SK-N-SH (cell line): ENCODE data around the gene HAUS7. TPM values are rescaled to one million over a fixed set of nuclear protein-coding genes. Genes with fewer than 3 reads are reported as not detected.

Experiments
- CTCF ChIA-PET: fragments of 300-600, 350-600 bp; formaldehyde crosslinking; extraction: SDS; loops from one replicate; lab custom pipeline; 2021; lab: Yijun Ruan, JAX
- POLR2A ChIA-PET: fragments of 350-600 bp; sonication (Branson Sonifier 250); formaldehyde crosslinking; extraction: SDS; loops from one replicate; lab custom pipeline; 2020; ENCODE audit warnings: antibody characterized with exemption, inconsistent platforms; lab: Yijun Ruan, JAX
- DNase-seq: peaks from one replicate; pipeline ENCODE4 v3.0.0; 2012
- H2AFZ ChIP-seq: fragments of 200-600 bp; sonication (generic); 2 replicates; pipeline ENCODE4 v1.8.1; 2016; ENCODE audit warnings: antibody characterized with exemption, mild to moderate bottlenecking, low read depth
- H3F3A ChIP-seq: fragments of 200-600 bp; sonication (generic); replicated peaks from 2 replicates; pipeline ENCODE3; 2016; ENCODE audit warnings: antibody characterized with exemption, mild to moderate bottlenecking; ENCODE audit not compliant: insufficient read depth
- H3K27ac ChIP-seq, 2 experiments: fragments of 200-500 bp in 1 of 2; fragments of 200-600 bp in 1 of 2; sonication (Bioruptor generic) in 1 of 2; sonication (generic), shearing (Covaris generic) in 1 of 2; 2 replicates each; pipeline versions ENCODE4 v1.5.1 to v1.6.1; 2014 to 2016; ENCODE audit warnings: low read depth in 2 of 2, inconsistent platforms in 1 of 2, low read length in 1 of 2, mild to moderate bottlenecking in 1 of 2, mixed read lengths in 1 of 2
- H3K27me3 ChIP-seq: fragments of 200-600 bp; sonication (generic), shearing (Covaris generic); 2 replicates; pipeline ENCODE4 v1.6.1; 2016; ENCODE audit warnings: mixed run types; ENCODE audit not compliant: insufficient read depth
- H3K36me3 ChIP-seq, 2 experiments: fragments of 200-500 bp in 1 of 2; fragments of 200-600 bp in 1 of 2; sonication (Bioruptor generic) in 1 of 2; sonication (generic) in 1 of 2; replicated peaks in 1 of 2; 2 replicates each; pipeline versions ENCODE3 to v1.5.1; 2014 to 2016; ENCODE audit warnings: low read length in 1 of 2, mild to moderate bottlenecking in 1 of 2; ENCODE audit not compliant: insufficient read depth in 2 of 2, control insufficient read depth in 1 of 2
- H3K4me1 ChIP-seq, 2 experiments: fragments of 200-500 bp in 1 of 2; fragments of 200-600 bp in 1 of 2; sonication (Bioruptor generic) in 1 of 2; sonication (generic), shearing (Covaris generic) in 1 of 2; 2 replicates each; pipeline versions ENCODE4 v1.5.1 to v1.6.1; 2014 to 2016; ENCODE audit warnings: low read depth in 1 of 2, low read length in 1 of 2, mixed run types in 1 of 2; ENCODE audit not compliant: insufficient read depth in 2 of 2, control insufficient read depth in 1 of 2
- H3K4me2 ChIP-seq: fragments of 200-600 bp; sonication (generic), shearing (Covaris generic); 2 replicates; pipeline ENCODE4 v1.6.1; 2017; ENCODE audit warnings: mixed run types
- H3K4me3 ChIP-seq, 2 experiments: fragments of 200-500 bp in 1 of 2; fragments of 200-600 bp in 1 of 2; sonication (Bioruptor generic) in 1 of 2; sonication (generic), shearing (Covaris generic) in 1 of 2; 2 replicates each; pipeline versions ENCODE4 v1.5.1 to v1.8.1; 2014 to 2016; ENCODE audit warnings: low read depth in 2 of 2, inconsistent platforms in 1 of 2, low read length in 1 of 2, mild to moderate bottlenecking in 1 of 2, mixed read lengths in 1 of 2, moderate library complexity in 1 of 2
- H3K79me2 ChIP-seq: fragments of 200-600 bp; sonication (generic); 2 replicates; pipeline ENCODE4 v1.8.1; 2017; ENCODE audit warnings: mild to moderate bottlenecking; ENCODE audit not compliant: insufficient read depth
- H3K9ac ChIP-seq: fragments of 200-600 bp; sonication (generic); 2 replicates; pipeline ENCODE4 v1.6.1; 2017; ENCODE audit warnings: mixed run types
- H3K9me2 ChIP-seq: fragments of 200-600 bp; sonication (generic); 2 replicates; pipeline ENCODE4 v1.6.1; 2017; ENCODE audit warnings: mixed run types
- H3K9me3 ChIP-seq: fragments of 200-600 bp; sonication (generic); 2 replicates; pipeline ENCODE4 v1.6.1; 2017; ENCODE audit warnings: mixed run types, mild to moderate bottlenecking, moderate library complexity
- H4K20me1 ChIP-seq: fragments of 200-600 bp; sonication (generic); 2 replicates; pipeline ENCODE4 v1.6.1; 2017; ENCODE audit warnings: mild to moderate bottlenecking, mixed run types; ENCODE audit not compliant: insufficient read depth
- EZH2phosphoT487 ChIP-seq: fragments of 200-600 bp; sonication (generic); IDR thresholded peaks from 2 replicates; pipeline ENCODE4 v1.6.1; 2017; ENCODE audit warnings: low read depth, mixed run types, mild to moderate bottlenecking, antibody characterized with exemption, moderate library complexity, borderline replicate concordance
- FOXJ3 ChIP-seq: sonication (generic); formaldehyde crosslinking; IDR thresholded peaks from 2 replicates; pipeline ENCODE4 v1.5.1; 2020; ENCODE audit warnings: mild to moderate bottlenecking, missing genetic modification reagents
- IRF3 ChIP-seq: fragments of 150-350 bp; IDR thresholded peaks from 2 replicates; pipeline ENCODE4 v1.6.1; 2016; ENCODE audit warnings: mild to moderate bottlenecking, low read depth, low read length
- MXI1 ChIP-seq: IDR thresholded peaks from 2 replicates; pipeline ENCODE4 v1.6.1; 2012; ENCODE audit warnings: mild to moderate bottlenecking, low read depth, low read length, improper control_type of control experiment
- NFIC ChIP-seq: IDR thresholded peaks from 2 replicates; pipeline ENCODE4 v1.4.0; 2012; ENCODE audit warnings: borderline replicate concordance
- NRF1 ChIP-seq: IDR thresholded peaks from 2 replicates; pipeline ENCODE4 v1.6.1; 2012; ENCODE audit warnings: low read depth, mild to moderate bottlenecking, low read length
- PBX3 ChIP-seq: IDR thresholded peaks from 2 replicates; pipeline ENCODE4; 2012
- USF2 ChIP-seq: fragments of 150-350 bp; IDR thresholded peaks from 2 replicates; pipeline ENCODE4 v1.6.1; 2017; ENCODE audit warnings: antibody characterized with exemption, low read length, low read depth, borderline replicate concordance
- ZBTB33 ChIP-seq: IDR thresholded peaks from 2 replicates; pipeline ENCODE4 v1.4.0; 2012; ENCODE audit warnings: low read depth, borderline replicate concordance
- WGBS: methylation state at CpG from one replicate; pipeline ENCODE4 v1.1.6; 2017; ENCODE audit warnings: low lambda C conversion rate; 5-methylcytosine and 5-hydroxymethylcytosine counted together
- polyA plus RNA-seq, 3 experiments: library from polyadenylated mRNA; depleted of rRNA; stranded (reverse); fragments of >200 nt; gene quantifications; 2 replicates each; pipeline ENCODE4 v1.2.3, GENCODE V29; 2012

The HAUS7 gene
- polyA plus RNA-seq, 1 of the 3 experiments (the other 2 are of a cell fraction): 39.7 TPM

- ChIA-PET POLR2A (no interaction called here), CTCF (interaction anchor here (1.0 kb wide), 1 partner anchor 387 kb away, joined by 3 read pairs; no protein-coding TSS in a partner anchor)
- WGBS: 59% methylated on average over 4 of the region's 4 CpGs
Measured at GRCh38 chrX:153439977-153440376, 30.4 kb downstream of the HAUS7 start.

More at GRCh38 chrX:153439977-153440376, 30.4 kb downstream of the HAUS7 start:
- no peak for TF ChIP-seq NFIC
- TF ChIP-seq FOXJ3: no peak
- no peak for TF ChIP-seq NRF1
- no peak for TF ChIP-seq ZBTB33
- no peak for TF ChIP-seq IRF3
- no peak for TF ChIP-seq USF2
- no peak for TF ChIP-seq EZH2phosphoT487
- no peak for TF ChIP-seq PBX3
- TF ChIP-seq MXI1: no peak
- Histone ChIP-seq H4K20me1 (no peaks in the 10 kb centered on the region), H3F3A (no peaks in the 10 kb centered on the region), H2AFZ (no peak overlapping the region), H3K27me3 (peaks cover 34% of the 10 kb centered on the region), H3K9me3 (no peaks in the 10 kb centered on the region), H3K9me2 (no peaks in the 10 kb centered on the region), H3K9ac (no peak overlapping the region), H3K4me3 (no peak overlapping the region), H3K27ac (no peak overlapping the region), H3K36me3 (no peaks in the 10 kb centered on the region), H3K4me1 (no peaks in the 10 kb centered on the region), H3K79me2 (no peaks in the 10 kb centered on the region), H3K4me2 (no peak overlapping the region)
- DNase-seq: no peak
